ENCODE data around the gene TMEM115. TPM values are rescaled to one million over a fixed set of nuclear protein-coding genes. Genes with fewer than 3 reads are reported as not detected.
A peak's percentile ranks its signal among the peaks of the same experiment; 100 is the strongest.

TMEM115 gene
- total and polyA plus RNA-seq, 2 of the 13 experiments (the other 11 are each of a cell fraction or from before 2014, with no cell fraction given): 22.1 to 30.7 TPM

GRCh38 chr3:50350527-50351322, 8.6 kb downstream of the TMEM115 start, which contains the start of the genes CYB561D2 and NPRL2 (continued):
- TF ChIP-seq PRDM4 (CRISPR knock-in tag; IDR thresholded peaks at IDR 0.05; ENCODE audit: borderline replicate concordance) (no peak), RFX3 (CRISPR knock-in tag; IDR thresholded peaks at IDR 0.05) (no peak), HNF4A (CRISPR knock-in tag; IDR thresholded peaks at IDR 0.05) (no peak), NFATC3 (CRISPR knock-in tag; IDR thresholded peaks at IDR 0.05) (peak; percentile 86; the same call in 1 of the 2 replicates), ZFYVE20 (CRISPR knock-in tag; IDR thresholded peaks at IDR 0.05; ENCODE audit: borderline replicate concordance, low read depth) (peak; percentile 93; the same call in 1 of the 2 replicates), ZNF772 (CRISPR knock-in tag; IDR thresholded peaks at IDR 0.05) (peak; percentile 96), E2F2 (CRISPR knock-in tag; IDR thresholded peaks at IDR 0.05; ENCODE audit: borderline replicate concordance) (peak; percentile 67), ZNF646 (CRISPR knock-in tag; IDR thresholded peaks at IDR 0.05) (no peak), ZNF280B (CRISPR knock-in tag; IDR thresholded peaks at IDR 0.05; ENCODE audit: borderline replicate concordance) (peak; percentile 98), ZNF841 (CRISPR knock-in tag; IDR thresholded peaks at IDR 0.05; ENCODE audit: borderline replicate concordance) (no peak; the same call in 1 of the 2 replicates), SALL2 (CRISPR knock-in tag; IDR thresholded peaks at IDR 0.05) (peak; percentile 94), ZNF333 (CRISPR knock-in tag; IDR thresholded peaks at IDR 0.05; ENCODE audit: borderline replicate concordance) (peak; percentile 96), GLI4 (CRISPR knock-in tag; IDR thresholded peaks at IDR 0.05; ENCODE audit: borderline replicate concordance) (peak; percentile 21; the same call in 1 of the 2 replicates), ZKSCAN1 (IDR thresholded peaks at IDR 0.05; ENCODE audit: low read length) (no peak), GPBP1L1 (CRISPR knock-in tag; IDR thresholded peaks at IDR 0.05) (no peak)

Data from HepG2 (cell line).